Smooth muscle cell (in vitro differentiated cells): Measurements from ENCODE around the gene UNC5B. TPM values are rescaled to one million over a fixed set of nuclear protein-coding genes. Genes with fewer than 3 reads are reported as not detected.

ENCODE experiments used
- DNase-seq: peaks from one replicate; lab custom pipeline; 2025; ENCODE audit not compliant: unreplicated experiment; lab: John Stamatoyannopoulos, UW
- H2AFZ ChIP-seq: fragments of 200-600 bp; sonication (generic); 2 replicates; pipeline ENCODE4 v1.6.0; 2016; ENCODE audit warnings: antibody characterized with exemption, low read depth, mild to moderate bottlenecking
- H3F3A ChIP-seq: fragments of 200-600 bp; sonication (generic); 2 replicates; pipeline ENCODE4 v1.6.0; 2017; ENCODE audit warnings: antibody characterized with exemption, low read depth
- H3K27ac ChIP-seq: fragments of 200-600 bp; sonication (generic); 2 replicates; pipeline ENCODE4 v1.5.1; 2016; ENCODE audit warnings: low read depth, mild to moderate bottlenecking
- H3K27me3 ChIP-seq: fragments of 200-600 bp; sonication (generic); 2 replicates; pipeline ENCODE4 v1.6.1; 2016; ENCODE audit warnings: low read depth, mild to moderate bottlenecking
- H3K36me3 ChIP-seq: fragments of 200-600 bp; sonication (generic); 2 replicates; pipeline ENCODE4 v1.5.1; 2016; ENCODE audit warnings: low read depth
- H3K4me1 ChIP-seq: fragments of 200-600 bp; sonication (generic); 2 replicates; pipeline ENCODE4 v1.5.1; 2016; ENCODE audit warnings: low read depth
- H3K4me2 ChIP-seq: fragments of 200-600 bp; sonication (generic); 2 replicates; pipeline ENCODE4 v1.6.0; 2016; ENCODE audit warnings: mild to moderate bottlenecking
- H3K4me3 ChIP-seq: fragments of 200-600 bp; sonication (generic); 2 replicates; pipeline ENCODE4 v1.5.1; 2016; ENCODE audit warnings: mild to moderate bottlenecking
- H3K79me2 ChIP-seq: fragments of 200-600 bp; sonication (generic); 2 replicates; pipeline ENCODE4 v1.6.0; 2016; ENCODE audit warnings: low read depth, mild to moderate bottlenecking
- H3K9ac ChIP-seq: fragments of 200-600 bp; sonication (generic); 2 replicates; pipeline ENCODE4 v1.6.0; 2016; ENCODE audit warnings: low read depth
- H3K9me3 ChIP-seq: fragments of 200-600 bp; sonication (generic); replicated peaks from 2 replicates; pipeline ENCODE4 v1.5.1; 2016; ENCODE audit warnings: low read depth
- H4K20me1 ChIP-seq: fragments of 200-600 bp; sonication (generic); 2 replicates; pipeline ENCODE4 v1.6.0; 2016; ENCODE audit warnings: low read depth
- WGBS: methylation state at CpG from one replicate; pipeline ENCODE4 v1.1.7; 2016; ENCODE audit warnings: low lambda C conversion rate; 5-methylcytosine and 5-hydroxymethylcytosine counted together
- polyA plus RNA-seq: library from polyadenylated mRNA; unstranded; fragments of >200 nt; fragmentation: Nextera tagmentation; extraction: Ambion mirVana; gene quantifications from 2 replicates; pipeline ENCODE4 v1.2.1, GENCODE V29; 2016
- total RNA-seq: library from RNA; depleted of rRNA; stranded (reverse); fragments of >200 nt; gene quantifications from 2 replicates; pipeline ENCODE4 v1.2.3, GENCODE V29; 2014
- TF ChIP-seq, protein P1 (sequence below): fragments of 200-600 bp; sonication (generic); IDR thresholded peaks from 2 replicates; pipeline ENCODE4 v1.5.1; 2017; ENCODE audit warnings: borderline replicate concordance, mild to moderate bottlenecking, antibody characterized with exemption; ENCODE audit not compliant: insufficient read depth, poor library complexity, severe bottlenecking

Gene UNC5B
- total and polyA plus RNA-seq, 2 experiments from 2014 or later = 89.6 to 142 TPM

DNA sequence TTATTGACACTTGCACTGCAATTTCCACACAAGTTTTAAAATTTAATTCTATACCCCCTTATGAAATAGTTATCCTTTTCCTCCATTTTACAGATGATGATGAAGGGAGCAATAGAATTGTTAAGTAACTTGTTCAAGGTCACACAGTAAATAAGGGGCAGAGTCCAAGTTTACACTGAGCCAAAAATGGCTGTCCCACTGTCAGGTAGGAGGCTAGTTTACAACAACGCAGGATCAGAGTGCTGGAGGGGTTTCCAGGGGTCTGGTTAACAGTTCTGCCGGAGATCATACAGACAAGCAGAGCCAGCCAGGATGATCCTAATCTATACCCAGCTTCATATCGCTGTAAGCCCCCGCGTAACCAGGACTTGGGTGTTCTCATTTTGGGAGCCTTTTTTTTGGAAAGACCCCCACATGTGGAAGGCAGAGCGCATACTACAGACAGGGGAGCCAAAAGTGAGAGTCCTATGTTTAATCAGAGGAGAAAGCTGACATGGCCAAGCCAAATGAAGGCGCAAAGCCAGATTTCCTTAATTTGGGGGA, 524 bp upstream of the UNC5B start:
- no peaks in the 10 kb centered on the region for H3K9me3 ChIP-seq
- peaks cover 44% of the 10 kb centered on the region for H3K4me1 ChIP-seq
- peaks cover 43% of the 10 kb centered on the region for H4K20me1 ChIP-seq
- peaks cover 19% of the 10 kb centered on the region for H3F3A ChIP-seq
- peak overlapping the region; percentile 94 for H3K4me2 ChIP-seq
- WGBS = 9% methylated on average over 7 of the region's 7 CpGs
- no peaks in the 10 kb centered on the region for H3K27me3 ChIP-seq
- H3K36me3 ChIP-seq = no peaks in the 10 kb centered on the region
- no peak overlapping the region for H3K27ac ChIP-seq
- peak overlapping the region; percentile 95 for H3K4me3 ChIP-seq
- peaks cover 52% of the 10 kb centered on the region for H3K79me2 ChIP-seq
- peak overlapping the region; percentile 92 for H2AFZ ChIP-seq
- TF ChIP-seq, protein P1, sequence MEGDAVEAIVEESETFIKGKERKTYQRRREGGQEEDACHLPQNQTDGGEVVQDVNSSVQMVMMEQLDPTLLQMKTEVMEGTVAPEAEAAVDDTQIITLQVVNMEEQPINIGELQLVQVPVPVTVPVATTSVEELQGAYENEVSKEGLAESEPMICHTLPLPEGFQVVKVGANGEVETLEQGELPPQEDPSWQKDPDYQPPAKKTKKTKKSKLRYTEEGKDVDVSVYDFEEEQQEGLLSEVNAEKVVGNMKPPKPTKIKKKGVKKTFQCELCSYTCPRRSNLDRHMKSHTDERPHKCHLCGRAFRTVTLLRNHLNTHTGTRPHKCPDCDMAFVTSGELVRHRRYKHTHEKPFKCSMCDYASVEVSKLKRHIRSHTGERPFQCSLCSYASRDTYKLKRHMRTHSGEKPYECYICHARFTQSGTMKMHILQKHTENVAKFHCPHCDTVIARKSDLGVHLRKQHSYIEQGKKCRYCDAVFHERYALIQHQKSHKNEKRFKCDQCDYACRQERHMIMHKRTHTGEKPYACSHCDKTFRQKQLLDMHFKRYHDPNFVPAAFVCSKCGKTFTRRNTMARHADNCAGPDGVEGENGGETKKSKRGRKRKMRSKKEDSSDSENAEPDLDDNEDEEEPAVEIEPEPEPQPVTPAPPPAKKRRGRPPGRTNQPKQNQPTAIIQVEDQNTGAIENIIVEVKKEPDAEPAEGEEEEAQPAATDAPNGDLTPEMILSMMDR = no peak
- peak overlapping the region; percentile 34 for H3K9ac ChIP-seq
- no peak for DNase-seq

DNA sequence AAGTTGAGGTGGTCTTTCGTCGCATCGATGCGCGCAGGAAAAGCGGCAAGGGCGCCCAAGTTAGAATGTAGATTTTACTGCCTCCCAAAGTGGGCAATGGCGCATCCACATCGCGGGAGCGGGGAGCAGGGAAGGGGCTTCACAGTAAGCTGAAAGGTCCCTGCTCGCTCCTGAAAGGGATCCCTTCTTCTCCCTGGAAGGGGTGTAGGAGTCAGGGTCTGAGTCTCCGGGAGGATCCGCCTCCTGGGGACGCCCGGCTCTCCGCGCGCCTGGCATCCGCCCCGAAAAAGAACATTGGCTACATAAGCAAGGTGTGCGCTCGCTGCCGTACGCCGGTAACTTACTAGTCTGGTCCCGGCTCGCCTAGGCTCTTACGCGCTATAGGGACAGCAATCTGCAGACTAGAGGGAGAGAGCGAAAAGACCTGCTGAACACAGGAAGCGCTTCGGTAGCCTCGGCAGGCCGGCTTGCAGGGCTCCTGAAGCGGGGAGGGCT, 804 bp downstream of the UNC5B start:
- Histone ChIP-seq H3K9me3 (no peaks in the 10 kb centered on the region), H3F3A (peaks cover 19% of the 10 kb centered on the region), H4K20me1 (peaks cover 56% of the 10 kb centered on the region), H3K4me2 (peak overlapping the region; percentile 94), H3K79me2 (peaks cover 65% of the 10 kb centered on the region), H3K4me3 (peak overlapping the region; percentile 95), H3K36me3 (no peaks in the 10 kb centered on the region), H3K27me3 (no peaks in the 10 kb centered on the region), H3K27ac (peak overlapping the region; percentile 58), H3K9ac (peak overlapping the region; percentile 91), H3K4me1 (peaks cover 55% of the 10 kb centered on the region), H2AFZ (no peak overlapping the region)
- WGBS = under 1% methylated on average over 36 of the region's 36 CpGs
- TF ChIP-seq, protein P1 = no peak
- DNase-seq = no peak

DNA sequence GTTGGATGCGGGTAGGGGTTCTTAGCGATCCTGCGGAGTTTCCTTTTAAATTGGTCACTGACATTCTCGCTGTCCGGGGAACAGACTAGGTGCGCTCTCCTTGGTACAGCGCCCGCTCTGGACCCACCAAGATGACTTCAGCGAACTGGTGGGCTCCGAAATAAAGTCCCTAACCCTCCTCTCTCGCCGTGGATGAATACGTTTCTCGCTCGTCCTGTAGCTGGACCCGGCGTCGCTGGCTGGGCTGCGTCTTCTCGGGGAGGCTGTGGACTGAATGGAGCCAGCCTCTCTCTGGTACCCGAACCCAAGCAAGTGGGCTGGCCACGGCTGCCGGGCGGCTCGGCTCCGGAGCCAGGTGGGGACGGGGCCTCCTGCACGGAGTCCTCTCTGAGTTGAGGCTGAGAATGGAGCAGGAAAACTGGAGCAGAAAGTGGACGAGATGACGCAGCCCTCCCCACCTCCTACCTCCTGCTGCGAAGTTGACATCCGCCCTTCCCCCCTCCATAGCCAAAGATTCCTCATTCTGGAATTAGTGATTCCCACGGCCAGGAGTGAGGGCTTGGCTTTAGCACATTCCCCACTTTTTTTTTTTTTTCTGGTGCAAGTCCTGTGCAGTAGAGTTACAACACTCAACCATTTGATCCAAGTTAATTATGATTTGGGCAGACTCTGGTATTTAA, 1.5 kb downstream of the UNC5B start:
- under 1% methylated on average over 33 of the region's 33 CpGs for WGBS
- H3K4me1 ChIP-seq = peaks cover 55% of the 10 kb centered on the region
- peak overlapping the region; percentile 91 for H3K27ac ChIP-seq
- H2AFZ ChIP-seq = no peak overlapping the region
- no peaks in the 10 kb centered on the region for H3K27me3 ChIP-seq
- H3K4me3 ChIP-seq = peak overlapping the region; percentile 95
- H3K36me3 ChIP-seq = no peaks in the 10 kb centered on the region
- no peak for DNase-seq
- H3K79me2 ChIP-seq = peaks cover 72% of the 10 kb centered on the region
- TF ChIP-seq, protein P1 = no peak
- peak overlapping the region; percentile 91 for H3K9ac ChIP-seq
- H3K9me3 ChIP-seq = no peaks in the 10 kb centered on the region
- peaks cover 64% of the 10 kb centered on the region for H4K20me1 ChIP-seq
- peak overlapping the region; percentile 94 for H3K4me2 ChIP-seq
- H3F3A ChIP-seq = peaks cover 19% of the 10 kb centered on the region
